GM12878 (cell line): ENCODE data around the gene IL1RAP. TPM values are rescaled to one million over a fixed set of nuclear protein-coding genes. Genes with fewer than 3 reads are reported as not detected.

Experiments used
- HDGF ChIP-seq: fragments of 450-650 bp; IDR thresholded peaks from 2 replicates; pipeline ENCODE4 v1.6.1; 2016; ENCODE audit warnings: antibody characterized with exemption
- JUND ChIP-seq: IDR thresholded peaks from 2 replicates; pipeline ENCODE4 v1.6.1; 2012; ENCODE audit warnings: low read depth, mild to moderate bottlenecking, low read length, improper control_type of control experiment, moderate library complexity
- SMC3 ChIP-seq: IDR thresholded peaks from 2 replicates; pipeline ENCODE4 v1.6.1; 2011; ENCODE audit warnings: low read length, improper control_type of control experiment, borderline replicate concordance
- ZBTB11 ChIP-seq: fragments of 450-650 bp; formaldehyde crosslinking; IDR thresholded peaks from 2 replicates; pipeline ENCODE4 v1.5.0; 2022; ENCODE audit warnings: mild to moderate bottlenecking, missing genetic modification characterization
- polyA plus RNA-seq, 11 experiments: library from polyadenylated mRNA; depleted of rRNA in 4 of 11; unstranded in 6 of 11; stranded (reverse) in 5 of 11; fragments of >200 nt; fragmentation: Nextera tagmentation in 4 of 11; fragmentation: Illumina TruSeq in 1 of 11; extraction: Ambion mirVana in 4 of 11; extraction: Trizol in 1 of 11; gene quantifications; 1 replicate in 1 of 11; 2 replicates in 10 of 11; pipeline versions ENCODE4 v1.2.1 to v1.2.3, GENCODE V29; 2011 to 2016; ENCODE audit warnings: inconsistent platforms in 2 of 11, missing spikeins in 2 of 11, low read depth in 1 of 11
- total RNA-seq, 4 experiments: library from RNA; depleted of rRNA in 3 of 4; stranded (reverse); fragments of >200 nt in 3 of 4; fragmentation: Illumina TruSeq in 1 of 4; extraction: Trizol in 1 of 4; gene quantifications; 2 replicates each; pipeline versions ENCODE4 v1.2.1 to v1.2.3, GENCODE V29; 2013 to 2021
- TF ChIP-seq, protein P1 (sequence below): fragments of 450-650 bp; IDR thresholded peaks from 2 replicates; pipeline ENCODE4 v1.6.1; 2017; ENCODE audit warnings: antibody characterized with exemption, mild to moderate bottlenecking, moderate library complexity

IL1RAP gene
- total and polyA plus RNA-seq, 10 of the 15 experiments (the other 5 are each of a cell fraction or from before 2014, with no cell fraction given), result 0.17 to 1.0 (median 0.44) TPM; not detected in 1

DNA sequence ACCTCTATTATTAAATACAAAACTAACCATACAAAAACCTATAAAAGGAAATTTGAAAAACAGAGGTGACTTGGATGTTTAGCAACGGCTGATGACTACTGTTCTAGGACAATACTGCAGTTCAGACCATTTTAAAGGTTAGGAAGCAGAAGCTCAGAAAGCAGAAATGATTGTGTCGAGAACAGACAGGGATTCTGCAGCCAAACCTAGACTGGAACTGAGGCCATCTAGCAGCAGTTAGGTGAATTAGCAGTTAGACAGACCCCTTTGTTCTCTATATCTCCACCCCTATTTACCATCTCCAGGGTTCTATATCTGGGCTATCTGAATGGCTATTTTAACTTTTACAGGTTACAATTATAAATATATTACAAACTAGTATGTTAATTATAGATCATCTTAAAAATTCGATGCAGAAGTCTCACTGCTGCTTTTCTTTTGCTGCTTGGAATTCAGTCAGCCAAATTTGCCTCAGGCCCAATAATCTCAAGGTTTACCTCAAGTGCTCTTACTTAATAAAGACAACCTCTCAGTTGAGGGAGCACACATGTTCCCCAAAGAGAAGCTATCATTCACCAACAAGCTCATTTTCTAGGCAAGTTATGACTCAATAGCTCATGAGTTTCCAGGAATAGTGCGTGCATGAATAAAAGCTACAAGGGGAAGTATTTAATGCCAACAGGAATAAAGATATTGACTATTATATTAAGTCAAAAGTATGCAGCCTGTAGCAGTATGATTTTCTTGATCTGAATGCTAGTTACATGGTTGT lies 9.3 kb upstream of the IL1RAP start (continued):
- TF ChIP-seq, protein P1, sequence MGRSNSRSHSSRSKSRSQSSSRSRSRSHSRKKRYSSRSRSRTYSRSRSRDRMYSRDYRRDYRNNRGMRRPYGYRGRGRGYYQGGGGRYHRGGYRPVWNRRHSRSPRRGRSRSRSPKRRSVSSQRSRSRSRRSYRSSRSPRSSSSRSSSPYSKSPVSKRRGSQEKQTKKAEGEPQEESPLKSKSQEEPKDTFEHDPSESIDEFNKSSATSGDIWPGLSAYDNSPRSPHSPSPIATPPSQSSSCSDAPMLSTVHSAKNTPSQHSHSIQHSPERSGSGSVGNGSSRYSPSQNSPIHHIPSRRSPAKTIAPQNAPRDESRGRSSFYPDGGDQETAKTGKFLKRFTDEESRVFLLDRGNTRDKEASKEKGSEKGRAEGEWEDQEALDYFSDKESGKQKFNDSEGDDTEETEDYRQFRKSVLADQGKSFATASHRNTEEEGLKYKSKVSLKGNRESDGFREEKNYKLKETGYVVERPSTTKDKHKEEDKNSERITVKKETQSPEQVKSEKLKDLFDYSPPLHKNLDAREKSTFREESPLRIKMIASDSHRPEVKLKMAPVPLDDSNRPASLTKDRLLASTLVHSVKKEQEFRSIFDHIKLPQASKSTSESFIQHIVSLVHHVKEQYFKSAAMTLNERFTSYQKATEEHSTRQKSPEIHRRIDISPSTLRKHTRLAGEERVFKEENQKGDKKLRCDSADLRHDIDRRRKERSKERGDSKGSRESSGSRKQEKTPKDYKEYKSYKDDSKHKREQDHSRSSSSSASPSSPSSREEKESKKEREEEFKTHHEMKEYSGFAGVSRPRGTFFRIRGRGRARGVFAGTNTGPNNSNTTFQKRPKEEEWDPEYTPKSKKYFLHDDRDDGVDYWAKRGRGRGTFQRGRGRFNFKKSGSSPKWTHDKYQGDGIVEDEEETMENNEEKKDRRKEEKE, result no peak
- TF ChIP-seq JUND (no peak), HDGF (no peak), SMC3 (no peak), ZBTB11 (CRISPR knock-in tag) (no peak)
- TF ChIP-seq, all 136 proteins: peak for 0
